ENCODE results near the gene C5orf58.
A peak's percentile ranks its signal among the peaks of the same experiment; 100 is the strongest.
"Not testable (repeated sequence)": the region's sequence is repeated elsewhere in the genome, so short reads cannot be mapped to it uniquely, and the experiment has no call there.

The C5orf58 gene

DNA sequence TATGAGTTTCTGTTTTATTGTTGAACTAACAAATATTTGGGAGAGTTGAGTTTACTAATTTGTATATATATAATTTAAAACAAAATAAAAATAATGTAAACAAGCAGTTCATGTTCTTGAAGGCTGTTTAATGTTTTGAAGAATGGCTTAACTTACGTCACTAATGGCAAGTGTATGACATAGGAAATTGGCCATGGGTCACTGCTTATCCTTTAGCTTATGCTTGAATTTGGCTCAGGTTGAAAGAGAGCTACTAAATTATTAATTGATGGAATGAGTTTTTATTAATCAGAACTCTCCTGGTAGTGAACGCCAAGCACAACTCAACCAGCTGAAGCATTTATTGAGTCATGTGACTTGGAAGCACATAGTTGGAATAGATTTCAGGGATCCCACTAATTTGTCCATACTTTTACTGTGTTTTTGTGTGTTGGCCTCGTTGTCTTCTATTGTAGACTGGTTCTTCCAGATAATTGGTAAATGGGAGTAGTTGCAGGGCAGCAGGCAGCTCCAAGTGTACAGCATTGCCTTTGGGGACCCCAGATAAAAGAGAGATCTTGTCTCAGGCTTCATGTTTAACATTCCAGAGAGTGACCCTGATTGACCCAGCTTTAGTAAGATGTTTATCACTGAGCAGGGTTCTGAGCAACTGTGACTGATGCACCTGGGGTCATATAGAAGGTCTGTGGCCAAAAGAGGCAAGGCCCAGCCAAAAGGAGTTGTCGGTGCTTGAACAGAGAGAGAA, 13.5 kb downstream of the C5orf58 start:
- H3K4me1 ChIP-seq (ENCODE audit: control insufficient read depth in 1 of 2, insufficient read depth in 1 of 2, low read depth in 1 of 2, low read length in 1 of 2): no peaks in the 10 kb centered on the region
- H3K27me3 ChIP-seq: no peaks in the 10 kb centered on the region
- TF ChIP-seq CTCF (IDR thresholded peaks at IDR 0.05): no peak
- H3K4me3 ChIP-seq (ENCODE audit: low read depth in 1 of 2, low read length in 1 of 2): no peak overlapping the region
- peak overlapping the region; percentile 8 for H3K27ac ChIP-seq
- H3K9me3 ChIP-seq: no peaks in the 10 kb centered on the region
- H3K36me3 ChIP-seq: peaks cover 65% of the 10 kb centered on the region

GRCh38 chr5:170247363-170247762, 14.6 kb downstream of the C5orf58 start:
- H3K9me3 ChIP-seq: no peaks in the 10 kb centered on the region
- no peak for TF ChIP-seq CTCF (IDR thresholded peaks at IDR 0.05)
- peaks cover 76% of the 10 kb centered on the region for H3K36me3 ChIP-seq
- H3K27me3 ChIP-seq: no peaks in the 10 kb centered on the region
- no peaks in the 10 kb centered on the region for H3K4me1 ChIP-seq (ENCODE audit: control insufficient read depth in 1 of 2, insufficient read depth in 1 of 2, low read depth in 1 of 2, low read length in 1 of 2)
- no peak overlapping the region for H3K4me3 ChIP-seq (ENCODE audit: low read depth in 1 of 2, low read length in 1 of 2)
- no peak overlapping the region for H3K27ac ChIP-seq

DNA sequence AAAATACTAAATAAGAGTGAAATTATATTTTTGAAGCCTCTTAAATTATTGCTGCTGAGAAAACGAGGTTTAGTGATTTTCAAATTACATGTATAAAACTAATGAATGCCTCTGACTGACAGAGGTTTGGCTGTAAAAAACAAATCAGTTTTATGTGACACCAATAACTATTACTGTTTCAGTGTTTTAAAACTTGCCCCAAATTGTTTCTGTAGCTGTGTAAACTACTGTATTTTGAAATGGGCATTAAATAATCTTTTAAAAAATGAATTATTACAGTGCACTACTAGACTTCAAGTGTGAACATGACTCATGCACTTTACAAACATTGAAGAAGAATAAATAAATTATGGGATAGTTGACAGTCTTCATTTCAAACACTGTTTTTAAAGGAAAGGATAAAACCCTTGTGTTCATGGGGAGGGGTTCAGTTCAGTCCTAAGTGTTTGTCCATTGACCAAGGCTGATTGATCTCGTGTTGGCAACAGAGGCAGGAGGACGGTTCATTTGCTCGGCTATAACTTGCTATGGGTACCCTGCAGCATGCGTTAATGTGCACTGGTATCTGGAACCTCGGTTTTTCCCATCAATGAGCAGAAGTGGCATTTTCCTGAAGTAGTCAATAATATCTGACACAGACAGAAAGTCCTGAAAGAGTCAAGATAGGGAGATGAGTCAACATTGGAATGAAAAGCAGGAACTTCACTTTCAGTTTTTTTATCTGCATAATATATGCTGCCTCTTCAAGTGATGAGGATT, 15.6 kb downstream of the C5orf58 start:
- no peak overlapping the region for H3K4me3 ChIP-seq (ENCODE audit: low read depth in 1 of 2, low read length in 1 of 2)
- TF ChIP-seq CTCF (IDR thresholded peaks at IDR 0.05): no peak
- peaks cover 86% of the 10 kb centered on the region for H3K36me3 ChIP-seq
- peak overlapping the region; percentile 2 for H3K27ac ChIP-seq
- H3K27me3 ChIP-seq: no peaks in the 10 kb centered on the region
- no peaks in the 10 kb centered on the region for H3K4me1 ChIP-seq (ENCODE audit: control insufficient read depth in 1 of 2, insufficient read depth in 1 of 2, low read depth in 1 of 2, low read length in 1 of 2)
- H3K9me3 ChIP-seq: no peaks in the 10 kb centered on the region

DNA sequence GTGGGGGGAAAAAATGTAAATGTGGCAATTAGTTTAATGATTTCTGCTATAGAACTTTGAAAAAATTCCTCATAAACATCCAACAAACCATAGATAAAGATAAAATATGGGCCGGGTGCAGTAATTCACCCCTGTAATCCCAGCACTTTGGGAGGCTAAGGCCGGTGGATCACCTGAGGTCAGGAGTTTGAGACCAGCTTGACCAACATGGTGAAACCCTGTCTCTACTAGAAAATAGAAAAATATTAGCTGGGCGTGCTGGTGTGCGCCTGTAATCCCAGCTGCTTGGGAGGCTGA, 16.1 kb downstream of the C5orf58 start:
- not testable (repeated sequence) for H3K9me3 ChIP-seq
- H3K36me3 ChIP-seq: peaks cover 91% of the 10 kb centered on the region

DNA sequence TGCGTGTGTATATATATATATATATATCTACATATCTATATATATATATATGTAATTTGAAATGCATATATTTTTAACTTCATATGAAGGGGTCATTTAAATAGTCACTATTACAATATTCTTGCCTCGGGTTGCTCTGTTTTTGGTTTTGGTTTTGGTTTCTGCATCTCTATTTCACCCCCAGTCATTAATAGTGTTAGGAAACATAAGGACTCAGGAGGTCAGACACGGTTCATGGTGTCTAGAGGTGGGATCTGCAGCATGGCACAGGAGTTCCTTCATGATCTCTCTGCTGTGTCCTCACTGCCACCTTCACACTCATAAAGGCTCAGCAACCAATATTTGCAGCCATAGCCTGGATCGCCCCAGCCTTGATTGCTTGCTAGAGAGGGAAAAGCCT, 16.6 kb downstream of the C5orf58 start:
- no peaks in the 10 kb centered on the region for H3K4me1 ChIP-seq (ENCODE audit: control insufficient read depth in 1 of 2, insufficient read depth in 1 of 2, low read depth in 1 of 2, low read length in 1 of 2)
- no peak for TF ChIP-seq CTCF (IDR thresholded peaks at IDR 0.05)
- H3K4me3 ChIP-seq (ENCODE audit: low read depth in 1 of 2, low read length in 1 of 2): no peak overlapping the region
- H3K27me3 ChIP-seq: no peaks in the 10 kb centered on the region
- H3K27ac ChIP-seq: peak overlapping the region; percentile 48
- no peaks in the 10 kb centered on the region for H3K9me3 ChIP-seq
- H3K36me3 ChIP-seq: peaks cover 96% of the 10 kb centered on the region

More for the DNA sequence above, 16.1 kb downstream of the C5orf58 start:
- H3K4me1 ChIP-seq (ENCODE audit: control insufficient read depth in 1 of 2, insufficient read depth in 1 of 2, low read depth in 1 of 2, low read length in 1 of 2); H3K27me3 ChIP-seq; H3K4me3 ChIP-seq (ENCODE audit: low read depth in 1 of 2, low read length in 1 of 2): not testable (repeated sequence)
- peak overlapping the region; percentile 2 for H3K27ac ChIP-seq

DNA sequence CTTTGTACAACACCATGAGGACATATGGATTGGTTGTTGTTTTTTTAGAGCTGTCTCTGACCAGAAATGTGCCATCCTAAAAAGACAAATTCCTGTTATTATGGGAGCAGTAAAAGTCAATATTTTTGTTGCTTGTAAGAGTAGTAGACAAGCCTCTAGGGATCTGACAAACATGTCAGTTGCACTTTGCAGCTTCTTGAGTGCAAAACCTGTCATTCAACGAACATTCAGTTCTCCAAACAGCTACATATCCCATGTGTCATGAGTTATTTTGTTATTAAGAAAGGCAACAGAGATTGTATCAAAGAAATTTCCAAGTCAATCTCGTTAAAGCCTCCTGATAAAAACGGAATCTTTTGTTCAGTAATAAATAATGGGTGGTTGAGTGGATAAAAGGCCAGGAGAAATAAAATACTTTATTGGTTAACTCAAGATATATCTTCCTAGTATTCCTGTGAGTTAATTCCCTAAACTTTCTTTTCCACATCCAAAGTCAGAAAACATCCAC, 18.1 kb downstream of the C5orf58 start:
- Histone ChIP-seq H3K4me1 (ENCODE audit: control insufficient read depth in 1 of 2, insufficient read depth in 1 of 2, low read depth in 1 of 2, low read length in 1 of 2) (no peaks in the 10 kb centered on the region), H3K27me3 (no peaks in the 10 kb centered on the region), H3K9me3 (no peaks in the 10 kb centered on the region), H3K4me3 (ENCODE audit: low read depth in 1 of 2, low read length in 1 of 2) (no peak overlapping the region), H3K27ac (no peak overlapping the region), H3K36me3 (peaks cover 100% of the 10 kb centered on the region)
- no peak for TF ChIP-seq CTCF (IDR thresholded peaks at IDR 0.05)
